Endothelial cell (in vitro differentiated cells): ENCODE measurements around the gene DAPK1. TPM values are rescaled to one million over a fixed set of nuclear protein-coding genes. Genes with fewer than 3 reads are reported as not detected.

Source experiments
- DNase-seq: peaks from one replicate; pipeline ENCODE4 v3.0.0; 2021; ENCODE audit warnings: low spot score
- H3K27ac Mint-ChIP-seq: one replicate; pipeline ENCODE4 v1.8.0; 2021; ENCODE audit warnings: mixed read lengths, inconsistent platforms; ENCODE audit not compliant: unreplicated experiment
- H3K27me3 Mint-ChIP-seq: one replicate; pipeline ENCODE4 v1.8.0; 2021; ENCODE audit warnings: mild to moderate bottlenecking, moderate library complexity, mixed read lengths, inconsistent platforms; ENCODE audit not compliant: unreplicated experiment
- H3K36me3 Mint-ChIP-seq: one replicate; pipeline ENCODE4 v1.8.0; 2021; ENCODE audit warnings: mild to moderate bottlenecking, low read depth, mixed read lengths, inconsistent platforms; ENCODE audit not compliant: unreplicated experiment
- H3K4me1 Mint-ChIP-seq: one replicate; pipeline ENCODE4 v1.8.0; 2021; ENCODE audit warnings: mild to moderate bottlenecking, mixed read lengths, inconsistent platforms; ENCODE audit not compliant: unreplicated experiment
- H3K4me3 Mint-ChIP-seq: one replicate; pipeline ENCODE4 v1.8.0; 2021; ENCODE audit warnings: mild to moderate bottlenecking, mixed read lengths, inconsistent platforms; ENCODE audit not compliant: unreplicated experiment
- H3K9me3 Mint-ChIP-seq: one replicate; pipeline ENCODE4 v1.8.0; 2021; ENCODE audit warnings: mixed read lengths, inconsistent platforms; ENCODE audit not compliant: unreplicated experiment
- total RNA-seq: library from RNA; stranded (reverse); fragmentation: NEBNext Ultra II Directional; extraction: Animal tissue kit (Norgen Biotek cat#: 25700); gene quantifications from one replicate; pipeline ENCODE4 v1.2.1, GENCODE V29; 2021; ENCODE audit not compliant: unreplicated experiment
- TF ChIP-seq, protein P1 (sequence below): fragments of 200-600 bp; sonication (generic); IDR thresholded peaks from one replicate; pipeline ENCODE4 v1.5.0; 2021; ENCODE audit warnings: antibody characterized with exemption; ENCODE audit not compliant: unreplicated experiment

DAPK1 gene
- total RNA-seq, 1 donor from 2014 or later, result 36.8 TPM

- Mint-ChIP-seq H3K27me3 (peaks cover 5% of the 10 kb centered on the region), H3K9me3 (no peaks in the 10 kb centered on the region), H3K36me3 (no peaks in the 10 kb centered on the region), H3K27ac (no peak overlapping the region), H3K4me3 (no peak overlapping the region), H3K4me1 (peaks cover 14% of the 10 kb centered on the region)
- TF ChIP-seq, protein P1, sequence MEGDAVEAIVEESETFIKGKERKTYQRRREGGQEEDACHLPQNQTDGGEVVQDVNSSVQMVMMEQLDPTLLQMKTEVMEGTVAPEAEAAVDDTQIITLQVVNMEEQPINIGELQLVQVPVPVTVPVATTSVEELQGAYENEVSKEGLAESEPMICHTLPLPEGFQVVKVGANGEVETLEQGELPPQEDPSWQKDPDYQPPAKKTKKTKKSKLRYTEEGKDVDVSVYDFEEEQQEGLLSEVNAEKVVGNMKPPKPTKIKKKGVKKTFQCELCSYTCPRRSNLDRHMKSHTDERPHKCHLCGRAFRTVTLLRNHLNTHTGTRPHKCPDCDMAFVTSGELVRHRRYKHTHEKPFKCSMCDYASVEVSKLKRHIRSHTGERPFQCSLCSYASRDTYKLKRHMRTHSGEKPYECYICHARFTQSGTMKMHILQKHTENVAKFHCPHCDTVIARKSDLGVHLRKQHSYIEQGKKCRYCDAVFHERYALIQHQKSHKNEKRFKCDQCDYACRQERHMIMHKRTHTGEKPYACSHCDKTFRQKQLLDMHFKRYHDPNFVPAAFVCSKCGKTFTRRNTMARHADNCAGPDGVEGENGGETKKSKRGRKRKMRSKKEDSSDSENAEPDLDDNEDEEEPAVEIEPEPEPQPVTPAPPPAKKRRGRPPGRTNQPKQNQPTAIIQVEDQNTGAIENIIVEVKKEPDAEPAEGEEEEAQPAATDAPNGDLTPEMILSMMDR, result no peak
- DNase-seq, result no peak
Measured at GRCh38 chr9:87581949-87582637, 84.4 kb downstream of the DAPK1 start.

GRCh38 chr9:87584326-87584725 lies 86.7 kb downstream of the DAPK1 start:
- no peaks in the 10 kb centered on the region for H3K36me3 Mint-ChIP-seq
- peaks cover 8% of the 10 kb centered on the region for H3K4me1 Mint-ChIP-seq
- DNase-seq, result no peak
- no peaks in the 10 kb centered on the region for H3K9me3 Mint-ChIP-seq
- no peak overlapping the region for H3K4me3 Mint-ChIP-seq
- no peak overlapping the region for H3K27ac Mint-ChIP-seq
- peaks cover 1% of the 10 kb centered on the region for H3K27me3 Mint-ChIP-seq
- TF ChIP-seq, protein P1, result no peak

DNA sequence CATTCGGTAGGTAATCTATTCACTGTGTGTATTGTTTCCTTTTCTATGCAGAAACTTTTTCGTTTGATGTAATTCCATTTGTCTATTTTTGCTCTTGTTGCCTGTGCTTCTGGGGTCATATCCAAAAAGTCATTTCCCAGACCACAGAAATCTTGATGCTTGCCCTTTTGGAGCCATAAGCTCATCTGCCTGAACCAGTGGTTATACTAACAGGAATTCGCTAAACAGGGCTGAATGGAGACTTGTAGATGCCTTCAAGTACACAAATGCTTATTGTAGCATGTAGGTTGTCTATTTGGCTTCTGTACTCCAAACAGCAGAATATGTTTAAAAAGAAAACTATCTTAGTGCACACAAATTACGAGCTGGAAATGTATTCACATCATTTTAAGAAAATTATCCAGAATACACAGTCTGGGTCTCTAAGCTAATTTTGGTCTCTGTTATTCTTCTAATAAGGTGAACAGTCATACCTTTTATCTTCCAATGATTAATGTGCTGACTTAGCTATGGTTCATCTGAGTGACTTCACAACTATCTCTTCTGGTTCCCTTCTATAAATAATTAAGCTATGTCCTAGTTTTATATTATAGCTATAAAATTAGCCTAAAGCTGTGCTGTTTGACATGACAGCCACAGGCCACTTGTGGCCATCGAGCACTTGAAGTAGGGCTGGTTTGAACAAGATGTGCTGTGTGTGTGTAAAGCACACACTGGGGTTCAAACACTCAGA lies 87.6 kb downstream of the DAPK1 start:
- Mint-ChIP-seq H3K4me1 (peaks cover 5% of the 10 kb centered on the region), H3K27me3 (peaks cover 1% of the 10 kb centered on the region), H3K36me3 (no peaks in the 10 kb centered on the region), H3K27ac (no peak overlapping the region), H3K4me3 (no peak overlapping the region), H3K9me3 (no peaks in the 10 kb centered on the region)
- TF ChIP-seq, protein P1, result no peak
- no peak for DNase-seq

GRCh38 chr9:87586731-87587355 lies 89.2 kb downstream of the DAPK1 start:
- Mint-ChIP-seq H3K27ac (no peak overlapping the region), H3K36me3 (no peaks in the 10 kb centered on the region), H3K9me3 (no peaks in the 10 kb centered on the region), H3K4me3 (no peak overlapping the region), H3K4me1 (no peaks in the 10 kb centered on the region), H3K27me3 (peaks cover 1% of the 10 kb centered on the region)
- TF ChIP-seq, protein P1, result no peak
- no peak for DNase-seq

- Mint-ChIP-seq H3K9me3 (no peaks in the 10 kb centered on the region), H3K4me3 (no peak overlapping the region), H3K27me3 (peaks cover 1% of the 10 kb centered on the region), H3K27ac (no peak overlapping the region), H3K36me3 (no peaks in the 10 kb centered on the region), H3K4me1 (no peaks in the 10 kb centered on the region)
- TF ChIP-seq, protein P1, result no peak
- DNase-seq, result no peak
Measured at GRCh38 chr9:87587356-87587745, 89.7 kb downstream of the DAPK1 start.
